SK-N-SH treated with all-trans-retinoic acid at 6 μM for 48 hours (cell line): Measurements from ENCODE around the gene AAMP.

Source experiments
- ATAC-seq: fragments of 200-7000 bp; cut with Tn5 transposase; 3 replicates; pipeline ENCODE4 v1.9.1; 2020; ENCODE audit warnings: mild to moderate bottlenecking, moderate library complexity
- BACH2 ChIP-seq: fragments of 250-450 bp; sonication (Bioruptor Pico); IDR thresholded peaks from 2 replicates; pipeline ENCODE4 v1.9.0; 2021; ENCODE audit warnings: mild to moderate bottlenecking, borderline replicate concordance
- CSDC2 ChIP-seq: fragments of 250-450 bp; sonication (Bioruptor Pico); IDR thresholded peaks from 2 replicates; pipeline ENCODE4 v1.5.0; 2020; ENCODE audit warnings: mild to moderate bottlenecking, moderate library complexity
- ESRRG ChIP-seq: fragments of 250-450 bp; sonication (Bioruptor Pico); IDR thresholded peaks from 2 replicates; pipeline ENCODE4 v1.6.1; 2021; ENCODE audit warnings: mild to moderate bottlenecking
- GLIS3 ChIP-seq: fragments of 250-450 bp; sonication (Bioruptor Pico); IDR thresholded peaks from 2 replicates; pipeline ENCODE4 v1.5.0; 2020; ENCODE audit warnings: mild to moderate bottlenecking, moderate library complexity
- ISL1 ChIP-seq: fragments of 250-450 bp; sonication (Bioruptor Pico); IDR thresholded peaks from 2 replicates; pipeline ENCODE4 v2.1.2; 2022; ENCODE audit warnings: mild to moderate bottlenecking, moderate library complexity
- OSR1 ChIP-seq: fragments of 250-450 bp; sonication (Bioruptor Pico); IDR thresholded peaks from 2 replicates; pipeline ENCODE4 v1.8.0; 2022; ENCODE audit warnings: moderate library complexity, mild to moderate bottlenecking, inconsistent platforms
- PPARA ChIP-seq: fragments of 250-450 bp; sonication (Bioruptor Pico); IDR thresholded peaks from 2 replicates; pipeline ENCODE4 v1.5.0; 2020; ENCODE audit warnings: mild to moderate bottlenecking, borderline replicate concordance
- TCF4 ChIP-seq: fragments of 250-450 bp; sonication (Bioruptor Pico); IDR thresholded peaks from 2 replicates; pipeline ENCODE4 v1.8.0; 2021; ENCODE audit warnings: mild to moderate bottlenecking, moderate library complexity, borderline replicate concordance
- TOX ChIP-seq: fragments of 250-450 bp; sonication (Bioruptor Pico); IDR thresholded peaks from 2 replicates; pipeline ENCODE4 v1.8.0; 2021; ENCODE audit warnings: mild to moderate bottlenecking, moderate library complexity, borderline replicate concordance
- ZC3H10 ChIP-seq: fragments of 250-450 bp; sonication (Bioruptor Pico); IDR thresholded peaks from 2 replicates; pipeline ENCODE4 v1.5.1; 2021; ENCODE audit warnings: mild to moderate bottlenecking, moderate library complexity
- ZFP3 ChIP-seq: fragments of 250-450 bp; sonication (Bioruptor Pico); IDR thresholded peaks from 2 replicates; pipeline ENCODE4 v1.5.0; 2020; ENCODE audit warnings: mild to moderate bottlenecking, moderate library complexity
- ZFP30 ChIP-seq: fragments of 450-650 bp; formaldehyde crosslinking; IDR thresholded peaks from 2 replicates; pipeline ENCODE4 v1.5.0; 2022; ENCODE audit warnings: mild to moderate bottlenecking, moderate library complexity
- ZNF565 ChIP-seq: fragments of 450-650 bp; formaldehyde crosslinking; conservative IDR thresholded peaks from 2 replicates; pipeline ENCODE4 v1.5.0; 2020; ENCODE audit warnings: low read depth, mild to moderate bottlenecking, moderate library complexity
- ZNF70 ChIP-seq: fragments of 450-650 bp; formaldehyde crosslinking; IDR thresholded peaks from 2 replicates; pipeline ENCODE4 v1.5.0; 2020; ENCODE audit warnings: mild to moderate bottlenecking, moderate library complexity
- TF ChIP-seq, protein P1 (sequence below): fragments of 250-450 bp; sonication (Bioruptor Pico); IDR thresholded peaks from 2 replicates; pipeline ENCODE4 v1.5.1; 2021; ENCODE audit warnings: mild to moderate bottlenecking, moderate library complexity
- TF ChIP-seq, protein P2 (sequence below): fragments of 250-450 bp; sonication (Bioruptor Pico); IDR thresholded peaks from 2 replicates; pipeline ENCODE4 v1.8.0; 2020; ENCODE audit warnings: mild to moderate bottlenecking, moderate library complexity, borderline replicate concordance
- TF ChIP-seq, protein P3 (sequence below): fragments of 250-450 bp; sonication (Bioruptor Pico); IDR thresholded peaks from 2 replicates; pipeline ENCODE4 v1.5.0; 2020; ENCODE audit warnings: mild to moderate bottlenecking, moderate library complexity
- TF ChIP-seq, protein P4 (sequence below): fragments of 250-450 bp; sonication (Bioruptor Pico); IDR thresholded peaks from 2 replicates; pipeline ENCODE4 v1.8.0; 2021; ENCODE audit warnings: low read depth, mild to moderate bottlenecking, moderate library complexity, borderline replicate concordance

Gene AAMP

DNA sequence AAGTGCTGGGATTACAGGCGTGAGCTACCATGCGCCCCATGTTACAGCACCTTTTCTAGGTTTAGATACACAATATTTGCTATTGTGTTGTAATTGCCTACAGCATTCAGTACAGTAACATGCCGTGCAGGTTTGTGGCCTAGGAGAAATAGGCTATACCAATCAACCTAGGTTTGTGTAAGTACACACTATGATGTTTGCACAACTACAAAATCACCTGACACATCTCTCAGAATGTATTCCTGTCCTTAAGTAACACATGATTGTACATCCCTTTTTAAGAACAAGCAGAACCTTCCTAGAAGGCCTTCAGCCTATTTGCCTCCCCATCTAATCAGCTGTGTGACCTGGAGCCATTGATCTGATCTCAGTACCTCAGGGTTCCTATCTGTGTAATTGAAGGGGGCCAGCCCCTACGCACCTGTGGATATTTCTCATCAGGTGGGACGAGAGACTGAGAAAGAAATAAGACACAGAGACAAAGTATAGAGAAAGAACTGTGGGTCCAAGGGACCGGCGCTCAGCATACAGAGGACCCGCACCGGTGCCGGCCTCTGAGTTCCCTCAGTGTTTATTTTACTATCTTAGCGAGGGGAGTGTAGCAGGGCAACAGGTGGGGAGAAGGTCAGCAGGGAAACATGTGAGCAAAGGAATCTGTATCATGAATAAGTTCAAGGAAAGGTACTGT lies 41.1 kb upstream of the AAMP start (continued):
- TF ChIP-seq, protein P1, sequence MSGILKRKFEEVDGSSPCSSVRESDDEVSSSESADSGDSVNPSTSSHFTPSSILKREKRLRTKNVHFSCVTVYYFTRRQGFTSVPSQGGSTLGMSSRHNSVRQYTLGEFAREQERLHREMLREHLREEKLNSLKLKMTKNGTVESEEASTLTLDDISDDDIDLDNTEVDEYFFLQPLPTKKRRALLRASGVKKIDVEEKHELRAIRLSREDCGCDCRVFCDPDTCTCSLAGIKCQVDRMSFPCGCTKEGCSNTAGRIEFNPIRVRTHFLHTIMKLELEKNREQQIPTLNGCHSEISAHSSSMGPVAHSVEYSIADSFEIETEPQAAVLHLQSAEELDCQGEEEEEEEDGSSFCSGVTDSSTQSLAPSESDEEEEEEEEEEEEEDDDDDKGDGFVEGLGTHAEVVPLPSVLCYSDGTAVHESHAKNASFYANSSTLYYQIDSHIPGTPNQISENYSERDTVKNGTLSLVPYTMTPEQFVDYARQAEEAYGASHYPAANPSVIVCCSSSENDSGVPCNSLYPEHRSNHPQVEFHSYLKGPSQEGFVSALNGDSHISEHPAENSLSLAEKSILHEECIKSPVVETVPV, result no peak
- TF ChIP-seq ZNF70 (CRISPR knock-in tag) (no peak), ZFP3 (CRISPR knock-in tag) (no peak), BACH2 (CRISPR knock-in tag) (no peak), ZNF565 (CRISPR knock-in tag) (no peak), TOX (CRISPR knock-in tag) (no peak), TCF4 (CRISPR knock-in tag) (no peak)
- TF ChIP-seq, protein P2, sequence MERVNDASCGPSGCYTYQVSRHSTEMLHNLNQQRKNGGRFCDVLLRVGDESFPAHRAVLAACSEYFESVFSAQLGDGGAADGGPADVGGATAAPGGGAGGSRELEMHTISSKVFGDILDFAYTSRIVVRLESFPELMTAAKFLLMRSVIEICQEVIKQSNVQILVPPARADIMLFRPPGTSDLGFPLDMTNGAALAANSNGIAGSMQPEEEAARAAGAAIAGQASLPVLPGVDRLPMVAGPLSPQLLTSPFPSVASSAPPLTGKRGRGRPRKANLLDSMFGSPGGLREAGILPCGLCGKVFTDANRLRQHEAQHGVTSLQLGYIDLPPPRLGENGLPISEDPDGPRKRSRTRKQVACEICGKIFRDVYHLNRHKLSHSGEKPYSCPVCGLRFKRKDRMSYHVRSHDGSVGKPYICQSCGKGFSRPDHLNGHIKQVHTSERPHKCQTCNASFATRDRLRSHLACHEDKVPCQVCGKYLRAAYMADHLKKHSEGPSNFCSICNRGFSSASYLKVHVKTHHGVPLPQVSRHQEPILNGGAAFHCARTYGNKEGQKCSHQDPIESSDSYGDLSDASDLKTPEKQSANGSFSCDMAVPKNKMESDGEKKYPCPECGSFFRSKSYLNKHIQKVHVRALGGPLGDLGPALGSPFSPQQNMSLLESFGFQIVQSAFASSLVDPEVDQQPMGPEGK (CRISPR knock-in tag), result no peak
- TF ChIP-seq, all 23 proteins: peak for 0

DNA sequence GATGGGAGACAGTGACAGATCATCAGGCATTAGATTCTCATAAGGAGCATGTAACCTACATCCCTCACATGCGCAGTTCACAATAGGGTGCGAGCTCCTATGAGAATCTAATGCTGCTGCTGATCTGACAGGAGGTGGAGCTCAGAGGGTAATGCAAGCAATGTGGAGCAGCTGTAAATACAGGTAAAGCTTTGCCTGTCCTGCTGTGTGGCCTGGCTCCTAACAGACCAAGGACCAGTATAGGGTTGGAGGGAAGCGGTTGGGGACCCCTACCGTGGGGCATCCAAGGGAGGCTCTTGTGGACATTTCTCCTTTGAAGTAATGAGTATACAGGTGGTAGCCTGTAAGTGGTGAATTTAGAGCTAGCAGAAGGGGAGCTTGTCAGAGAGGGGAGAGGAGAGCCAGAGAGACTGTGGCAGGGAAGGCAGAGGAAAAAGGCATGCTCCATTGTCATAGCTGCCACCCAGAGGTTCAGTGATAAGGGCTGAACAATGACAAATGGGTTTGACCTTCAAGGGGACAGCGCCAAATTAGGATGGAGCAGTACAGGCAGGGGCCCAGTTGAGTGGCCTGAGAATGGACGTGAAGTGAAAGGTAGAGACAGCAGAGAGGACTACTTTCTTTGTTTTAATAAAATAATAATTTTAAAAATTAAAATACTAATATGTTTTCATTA lies 37.6 kb upstream of the AAMP start:
- no peak for ATAC-seq
- TF ChIP-seq BACH2 (CRISPR knock-in tag) (no peak), GLIS3 (no peak), ZFP3 (CRISPR knock-in tag) (no peak), PPARA (CRISPR knock-in tag) (no peak), ZNF565 (CRISPR knock-in tag) (no peak), ZFP30 (no peak), ISL1 (CRISPR knock-in tag) (no peak), ESRRG (CRISPR knock-in tag) (no peak), OSR1 (no peak)
- TF ChIP-seq, protein P3, sequence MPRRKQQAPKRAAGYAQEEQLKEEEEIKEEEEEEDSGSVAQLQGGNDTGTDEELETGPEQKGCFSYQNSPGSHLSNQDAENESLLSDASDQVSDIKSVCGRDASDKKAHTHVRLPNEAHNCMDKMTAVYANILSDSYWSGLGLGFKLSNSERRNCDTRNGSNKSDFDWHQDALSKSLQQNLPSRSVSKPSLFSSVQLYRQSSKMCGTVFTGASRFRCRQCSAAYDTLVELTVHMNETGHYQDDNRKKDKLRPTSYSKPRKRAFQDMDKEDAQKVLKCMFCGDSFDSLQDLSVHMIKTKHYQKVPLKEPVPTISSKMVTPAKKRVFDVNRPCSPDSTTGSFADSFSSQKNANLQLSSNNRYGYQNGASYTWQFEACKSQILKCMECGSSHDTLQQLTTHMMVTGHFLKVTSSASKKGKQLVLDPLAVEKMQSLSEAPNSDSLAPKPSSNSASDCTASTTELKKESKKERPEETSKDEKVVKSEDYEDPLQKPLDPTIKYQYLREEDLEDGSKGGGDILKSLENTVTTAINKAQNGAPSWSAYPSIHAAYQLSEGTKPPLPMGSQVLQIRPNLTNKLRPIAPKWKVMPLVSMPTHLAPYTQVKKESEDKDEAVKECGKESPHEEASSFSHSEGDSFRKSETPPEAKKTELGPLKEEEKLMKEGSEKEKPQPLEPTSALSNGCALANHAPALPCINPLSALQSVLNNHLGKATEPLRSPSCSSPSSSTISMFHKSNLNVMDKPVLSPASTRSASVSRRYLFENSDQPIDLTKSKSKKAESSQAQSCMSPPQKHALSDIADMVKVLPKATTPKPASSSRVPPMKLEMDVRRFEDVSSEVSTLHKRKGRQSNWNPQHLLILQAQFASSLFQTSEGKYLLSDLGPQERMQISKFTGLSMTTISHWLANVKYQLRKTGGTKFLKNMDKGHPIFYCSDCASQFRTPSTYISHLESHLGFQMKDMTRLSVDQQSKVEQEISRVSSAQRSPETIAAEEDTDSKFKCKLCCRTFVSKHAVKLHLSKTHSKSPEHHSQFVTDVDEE, result no peak
- TF ChIP-seq, all 23 proteins: peak for 0

DNA sequence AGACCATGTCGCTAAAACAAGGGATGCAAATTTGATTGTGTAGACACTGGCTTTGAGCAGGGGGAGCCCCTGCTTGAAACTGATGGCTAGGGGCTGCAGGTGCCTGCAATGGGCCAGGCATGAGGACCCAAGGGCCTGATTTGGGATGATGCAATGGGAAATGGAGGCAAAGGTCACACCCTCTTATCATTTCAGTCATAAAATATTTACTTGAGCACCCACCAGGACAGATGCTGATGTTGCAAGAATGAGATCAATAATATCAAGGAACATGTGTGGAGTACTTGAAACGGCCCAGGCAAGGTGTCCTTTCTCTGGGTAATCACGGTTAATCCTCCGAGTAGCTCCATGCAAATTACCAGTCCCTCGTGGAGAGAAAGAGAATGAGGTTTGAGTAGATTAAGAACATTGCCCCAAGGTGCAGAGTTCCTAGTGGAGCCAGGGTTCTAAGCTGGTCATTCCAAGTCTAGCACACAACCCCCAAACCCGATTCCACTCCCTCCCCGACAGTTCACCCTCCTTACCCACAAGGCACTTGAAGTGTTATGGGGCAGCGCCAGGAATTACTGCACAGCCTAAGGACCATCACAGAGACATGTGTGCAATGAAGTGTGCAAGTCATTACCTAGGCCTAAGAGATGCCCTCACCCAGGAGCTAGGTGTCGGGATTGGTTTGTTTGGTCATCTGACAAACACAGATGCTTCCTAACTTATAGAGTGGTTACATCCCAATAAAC lies 36.4 kb upstream of the AAMP start:
- no peak for ATAC-seq
- TF ChIP-seq, protein P4, sequence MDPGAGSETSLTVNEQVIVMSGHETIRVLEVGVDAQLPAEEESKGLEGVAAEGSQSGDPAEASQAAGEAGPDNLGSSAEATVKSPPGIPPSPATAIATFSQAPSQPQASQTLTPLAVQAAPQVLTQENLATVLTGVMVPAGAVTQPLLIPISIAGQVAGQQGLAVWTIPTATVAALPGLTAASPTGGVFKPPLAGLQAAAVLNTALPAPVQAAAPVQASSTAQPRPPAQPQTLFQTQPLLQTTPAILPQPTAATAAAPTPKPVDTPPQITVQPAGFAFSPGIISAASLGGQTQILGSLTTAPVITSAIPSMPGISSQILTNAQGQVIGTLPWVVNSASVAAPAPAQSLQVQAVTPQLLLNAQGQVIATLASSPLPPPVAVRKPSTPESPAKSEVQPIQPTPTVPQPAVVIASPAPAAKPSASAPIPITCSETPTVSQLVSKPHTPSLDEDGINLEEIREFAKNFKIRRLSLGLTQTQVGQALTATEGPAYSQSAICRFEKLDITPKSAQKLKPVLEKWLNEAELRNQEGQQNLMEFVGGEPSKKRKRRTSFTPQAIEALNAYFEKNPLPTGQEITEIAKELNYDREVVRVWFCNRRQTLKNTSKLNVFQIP (CRISPR knock-in tag), result no peak
- no peak for TF ChIP-seq ZFP3 (CRISPR knock-in tag)
- no peak for TF ChIP-seq CSDC2
- TF ChIP-seq, protein P2 (CRISPR knock-in tag), result no peak
- no peak for TF ChIP-seq ZC3H10 (CRISPR knock-in tag)
- TF ChIP-seq ISL1 (CRISPR knock-in tag), result no peak
- no peak for TF ChIP-seq ZFP30
